SK-N-SH (cell line): ENCODE data around the gene ZFP36L1. TPM values are rescaled to one million over a fixed set of nuclear protein-coding genes. Genes with fewer than 3 reads are reported as not detected.

Source experiments
- CTCF ChIA-PET: fragments of 300-600, 350-600 bp; formaldehyde crosslinking; extraction: SDS; loops from one replicate; lab custom pipeline; 2021; lab: Yijun Ruan, JAX
- POLR2A ChIA-PET: fragments of 350-600 bp; sonication (Branson Sonifier 250); formaldehyde crosslinking; extraction: SDS; loops from one replicate; lab custom pipeline; 2020; ENCODE audit warnings: antibody characterized with exemption, inconsistent platforms; lab: Yijun Ruan, JAX
- DNase-seq: peaks from one replicate; pipeline ENCODE4 v3.0.0; 2012
- H2AFZ ChIP-seq: fragments of 200-600 bp; sonication (generic); 2 replicates; pipeline ENCODE4 v1.8.1; 2016; ENCODE audit warnings: antibody characterized with exemption, mild to moderate bottlenecking, low read depth
- H3F3A ChIP-seq: fragments of 200-600 bp; sonication (generic); replicated peaks from 2 replicates; pipeline ENCODE3; 2016; ENCODE audit warnings: antibody characterized with exemption, mild to moderate bottlenecking; ENCODE audit not compliant: insufficient read depth
- H3K27ac ChIP-seq, 2 experiments: fragments of 200-500 bp in 1 of 2; fragments of 200-600 bp in 1 of 2; sonication (Bioruptor generic) in 1 of 2; sonication (generic), shearing (Covaris generic) in 1 of 2; 2 replicates each; pipeline versions ENCODE4 v1.5.1 to v1.6.1; 2014 to 2016; ENCODE audit warnings: low read depth in 2 of 2, inconsistent platforms in 1 of 2, low read length in 1 of 2, mild to moderate bottlenecking in 1 of 2, mixed read lengths in 1 of 2
- H3K27me3 ChIP-seq: fragments of 200-600 bp; sonication (generic), shearing (Covaris generic); 2 replicates; pipeline ENCODE4 v1.6.1; 2016; ENCODE audit warnings: mixed run types; ENCODE audit not compliant: insufficient read depth
- H3K36me3 ChIP-seq, 2 experiments: fragments of 200-500 bp in 1 of 2; fragments of 200-600 bp in 1 of 2; sonication (Bioruptor generic) in 1 of 2; sonication (generic) in 1 of 2; replicated peaks in 1 of 2; 2 replicates each; pipeline versions ENCODE3 to v1.5.1; 2014 to 2016; ENCODE audit warnings: low read length in 1 of 2, mild to moderate bottlenecking in 1 of 2; ENCODE audit not compliant: insufficient read depth in 2 of 2, control insufficient read depth in 1 of 2
- H3K4me1 ChIP-seq, 2 experiments: fragments of 200-500 bp in 1 of 2; fragments of 200-600 bp in 1 of 2; sonication (Bioruptor generic) in 1 of 2; sonication (generic), shearing (Covaris generic) in 1 of 2; 2 replicates each; pipeline versions ENCODE4 v1.5.1 to v1.6.1; 2014 to 2016; ENCODE audit warnings: low read depth in 1 of 2, low read length in 1 of 2, mixed run types in 1 of 2; ENCODE audit not compliant: insufficient read depth in 2 of 2, control insufficient read depth in 1 of 2
- H3K4me2 ChIP-seq: fragments of 200-600 bp; sonication (generic), shearing (Covaris generic); 2 replicates; pipeline ENCODE4 v1.6.1; 2017; ENCODE audit warnings: mixed run types
- H3K4me3 ChIP-seq, 2 experiments: fragments of 200-500 bp in 1 of 2; fragments of 200-600 bp in 1 of 2; sonication (Bioruptor generic) in 1 of 2; sonication (generic), shearing (Covaris generic) in 1 of 2; 2 replicates each; pipeline versions ENCODE4 v1.5.1 to v1.8.1; 2014 to 2016; ENCODE audit warnings: low read depth in 2 of 2, inconsistent platforms in 1 of 2, low read length in 1 of 2, mild to moderate bottlenecking in 1 of 2, mixed read lengths in 1 of 2, moderate library complexity in 1 of 2
- H3K79me2 ChIP-seq: fragments of 200-600 bp; sonication (generic); 2 replicates; pipeline ENCODE4 v1.8.1; 2017; ENCODE audit warnings: mild to moderate bottlenecking; ENCODE audit not compliant: insufficient read depth
- H3K9ac ChIP-seq: fragments of 200-600 bp; sonication (generic); 2 replicates; pipeline ENCODE4 v1.6.1; 2017; ENCODE audit warnings: mixed run types
- H3K9me2 ChIP-seq: fragments of 200-600 bp; sonication (generic); 2 replicates; pipeline ENCODE4 v1.6.1; 2017; ENCODE audit warnings: mixed run types
- H3K9me3 ChIP-seq: fragments of 200-600 bp; sonication (generic); 2 replicates; pipeline ENCODE4 v1.6.1; 2017; ENCODE audit warnings: mixed run types, mild to moderate bottlenecking, moderate library complexity
- H4K20me1 ChIP-seq: fragments of 200-600 bp; sonication (generic); 2 replicates; pipeline ENCODE4 v1.6.1; 2017; ENCODE audit warnings: mild to moderate bottlenecking, mixed run types; ENCODE audit not compliant: insufficient read depth
- FOXM1 ChIP-seq: IDR thresholded peaks from 2 replicates; pipeline ENCODE4 v1.4.0; 2012; ENCODE audit warnings: low read depth, mild to moderate bottlenecking
- GABPA ChIP-seq: IDR thresholded peaks from 2 replicates; pipeline ENCODE4 v1.4.0; 2012; ENCODE audit warnings: low read depth, mild to moderate bottlenecking
- GATA2 ChIP-seq: sonication (generic); formaldehyde crosslinking; IDR thresholded peaks from 2 replicates; pipeline ENCODE4 v1.5.0; 2020; ENCODE audit warnings: mild to moderate bottlenecking, missing genetic modification reagents
- MEF2A ChIP-seq: IDR thresholded peaks from 2 replicates; pipeline ENCODE4 v1.4.0; 2012; ENCODE audit warnings: low read depth, borderline replicate concordance
- RCOR1 ChIP-seq: fragments of 150-350 bp; IDR thresholded peaks from 2 replicates; pipeline ENCODE4 v1.6.1; 2017; ENCODE audit warnings: antibody characterized with exemption, low read length
- RXRA ChIP-seq: IDR thresholded peaks from 2 replicates; pipeline ENCODE4 v1.4.0; 2012; ENCODE audit warnings: low read depth, mild to moderate bottlenecking, borderline replicate concordance
- SIN3A ChIP-seq: IDR thresholded peaks from 2 replicates; pipeline ENCODE4 v1.6.1; 2012; ENCODE audit warnings: low read depth, mild to moderate bottlenecking, low read length, moderate library complexity, borderline replicate concordance
- TAF1 ChIP-seq: IDR thresholded peaks from 2 replicates; pipeline ENCODE4 v1.6.1; 2012; ENCODE audit warnings: low read depth, mild to moderate bottlenecking, low read length, moderate library complexity, borderline replicate concordance
- YY1 ChIP-seq: IDR thresholded peaks from 2 replicates; pipeline ENCODE4 v1.4.0; 2012; ENCODE audit warnings: low read depth, mild to moderate bottlenecking
- WGBS: methylation state at CpG from one replicate; pipeline ENCODE4 v1.1.6; 2017; ENCODE audit warnings: low lambda C conversion rate; 5-methylcytosine and 5-hydroxymethylcytosine counted together
- polyA plus RNA-seq, 3 experiments: library from polyadenylated mRNA; depleted of rRNA; stranded (reverse); fragments of >200 nt; gene quantifications; 2 replicates each; pipeline ENCODE4 v1.2.3, GENCODE V29; 2012
- TF ChIP-seq, protein P1 (sequence below): IDR thresholded peaks from 2 replicates; pipeline ENCODE4 v1.4.0; 2012; ENCODE audit warnings: low read depth

Gene ZFP36L1
- polyA plus RNA-seq, 1 of the 3 experiments (the other 2 are of a cell fraction) = 16.5 TPM

DNA sequence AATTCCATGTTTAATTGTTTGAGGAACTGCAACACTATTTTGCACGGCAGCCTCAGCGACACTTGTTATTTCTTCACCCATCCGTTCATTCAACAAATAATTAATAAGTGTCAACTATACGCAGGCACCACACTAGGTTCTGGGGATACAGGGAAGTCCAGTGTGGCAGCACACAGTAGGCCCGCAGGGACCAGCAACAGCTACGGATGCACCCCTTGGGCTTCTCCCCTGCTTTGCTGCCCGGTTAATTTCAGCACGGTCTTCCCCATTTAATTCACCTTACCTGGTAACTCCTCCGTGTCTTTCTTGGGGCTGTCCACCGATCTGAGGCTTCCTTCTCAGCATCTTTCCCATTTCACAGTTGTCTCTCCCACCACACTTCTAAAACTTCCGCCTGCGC lies 48.3 kb downstream of the ZFP36L1 start:
- TF ChIP-seq YY1 = no peak
- no peak for TF ChIP-seq RCOR1
- no peak for TF ChIP-seq FOXM1
- TF ChIP-seq, protein P1, sequence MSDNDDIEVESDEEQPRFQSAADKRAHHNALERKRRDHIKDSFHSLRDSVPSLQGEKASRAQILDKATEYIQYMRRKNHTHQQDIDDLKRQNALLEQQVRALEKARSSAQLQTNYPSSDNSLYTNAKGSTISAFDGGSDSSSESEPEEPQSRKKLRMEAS = no peak
- TF ChIP-seq SIN3A = no peak
- no peak for TF ChIP-seq GATA2 (CRISPR knock-in tag)
- Histone ChIP-seq H3K79me2 (no peaks in the 10 kb centered on the region), H3F3A (no peaks in the 10 kb centered on the region), H3K4me3 (no peak overlapping the region), H3K36me3 (no peaks in the 10 kb centered on the region), H3K9me2 (no peaks in the 10 kb centered on the region), H3K9ac (no peak overlapping the region), H3K27ac (no peak overlapping the region), H3K4me2 (no peak overlapping the region), H2AFZ (no peak overlapping the region), H3K9me3 (no peaks in the 10 kb centered on the region), H3K4me1 (no peaks in the 10 kb centered on the region; a peak in 1 of 4 replicates), H4K20me1 (no peaks in the 10 kb centered on the region), H3K27me3 (no peaks in the 10 kb centered on the region)
- WGBS = 93% methylated on average over 12 of the region's 12 CpGs
- ChIA-PET CTCF (interaction anchor here (1.3 kb wide), 1 partner anchor 11 kb away, joined by 4 read pairs; no protein-coding TSS in a partner anchor), POLR2A (no interaction called here)
- DNase-seq = no peak

DNA sequence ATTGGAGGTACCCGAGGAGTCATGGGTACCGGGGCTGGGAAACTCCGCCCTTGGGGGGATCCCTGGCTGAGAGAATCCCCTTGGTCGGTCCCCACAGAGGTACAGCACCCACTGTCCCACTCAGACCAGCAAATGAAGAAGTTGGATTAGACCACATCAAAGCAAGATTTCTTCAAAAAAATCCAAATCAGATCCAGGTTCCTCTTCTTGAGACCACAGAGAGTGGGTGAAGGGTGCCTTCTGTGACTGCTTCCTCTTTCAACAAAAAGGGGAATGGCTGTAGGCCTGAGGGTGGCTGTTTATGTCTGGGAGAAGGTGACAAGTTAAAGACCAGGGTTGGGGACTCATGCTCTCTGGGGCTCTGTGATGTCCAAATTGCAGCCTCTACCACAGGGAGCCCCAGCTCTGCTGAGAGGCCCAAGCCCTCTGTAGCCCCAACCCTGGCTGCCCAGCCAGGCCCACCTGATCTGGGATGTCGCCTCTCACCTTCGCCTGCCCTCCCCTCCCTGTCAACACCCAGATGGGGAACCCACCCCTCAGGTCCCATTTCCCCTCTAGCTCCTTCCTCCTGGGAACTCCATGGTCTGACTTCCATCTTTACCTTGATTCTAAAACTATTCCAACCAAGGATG lies 50.9 kb downstream of the ZFP36L1 start:
- CTCF ChIA-PET = no interaction called here
- Histone ChIP-seq H3K9me3 (no peaks in the 10 kb centered on the region), H3K4me2 (no peak overlapping the region), H4K20me1 (no peaks in the 10 kb centered on the region), H3K27ac (no peak overlapping the region), H3K36me3 (no peaks in the 10 kb centered on the region), H3K79me2 (no peaks in the 10 kb centered on the region), H3K4me1 (no peaks in the 10 kb centered on the region; a peak in 1 of 4 replicates), H3F3A (no peaks in the 10 kb centered on the region), H3K27me3 (no peaks in the 10 kb centered on the region), H3K9me2 (no peaks in the 10 kb centered on the region), H3K4me3 (no peak overlapping the region), H3K9ac (no peak overlapping the region), H2AFZ (no peak overlapping the region)
- DNase-seq = no peak
- POLR2A ChIA-PET = no interaction called here
- TF ChIP-seq MEF2A (no peak), RXRA (no peak), TAF1 (no peak)
- 94% methylated on average over 6 of the region's 6 CpGs for WGBS

DNA sequence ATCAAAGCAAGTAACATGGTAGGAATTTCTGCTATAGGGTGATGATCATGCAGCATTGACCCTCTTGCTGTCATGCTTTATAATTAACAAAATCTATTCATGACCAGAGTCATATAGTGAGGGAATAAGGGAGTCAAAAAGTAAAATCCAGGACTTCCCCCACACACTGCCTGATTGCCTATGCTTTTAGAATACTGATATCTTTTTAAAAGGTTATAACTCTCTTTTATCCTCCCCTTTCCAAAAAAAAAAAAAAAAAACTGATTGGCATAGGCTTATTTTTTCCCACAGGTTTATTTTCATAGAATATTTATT lies 51.4 kb downstream of the ZFP36L1 start:
- no peak overlapping the region for H3K27ac ChIP-seq
- H3K4me3 ChIP-seq = no peak overlapping the region
- POLR2A ChIA-PET = no interaction called here
- no peaks in the 10 kb centered on the region for H3K27me3 ChIP-seq
- H3K4me2 ChIP-seq = no peak overlapping the region
- H3K79me2 ChIP-seq = no peaks in the 10 kb centered on the region
- H2AFZ ChIP-seq = no peak overlapping the region
- H3K9ac ChIP-seq = no peak overlapping the region
- TF ChIP-seq GABPA = no peak
- H3K4me1 ChIP-seq = no peaks in the 10 kb centered on the region
- no peak for DNase-seq
- no peaks in the 10 kb centered on the region for H3K36me3 ChIP-seq
- no peaks in the 10 kb centered on the region for H3F3A ChIP-seq
- no peaks in the 10 kb centered on the region for H3K9me2 ChIP-seq
- CTCF ChIA-PET = no interaction called here
- H4K20me1 ChIP-seq = no peaks in the 10 kb centered on the region
- no peaks in the 10 kb centered on the region for H3K9me3 ChIP-seq
